HepG2 (cell line): ENCODE results near the gene PTK7. TPM values are rescaled to one million over a fixed set of nuclear protein-coding genes. Genes with fewer than 3 reads are reported as not detected.

ENCODE experiments used
- ARNT2 ChIP-seq: sonication (generic); formaldehyde crosslinking; IDR thresholded peaks from 2 replicates; pipeline ENCODE4 v1.8.0; 2022; ENCODE audit warnings: mild to moderate bottlenecking, low read depth, missing genetic modification reagents, moderate library complexity
- BHLHE40 ChIP-seq: IDR thresholded peaks from 2 replicates; pipeline ENCODE4 v1.6.1; 2011; ENCODE audit warnings: low read length, improper control_type of control experiment
- CHD2 ChIP-seq: IDR thresholded peaks from 2 replicates; pipeline ENCODE4 v1.6.1; 2011; ENCODE audit warnings: low read depth, low read length, improper control_type of control experiment
- MED13 ChIP-seq: sonication (generic); formaldehyde crosslinking; IDR thresholded peaks from 2 replicates; pipeline ENCODE4 v1.5.0; 2020; ENCODE audit warnings: missing genetic modification reagents
- NFKBIZ ChIP-seq: IDR thresholded peaks from 2 replicates; pipeline ENCODE4 v1.6.1; 2018; ENCODE audit warnings: missing genetic modification reagents, missing compliant biosample characterization
- RXRB ChIP-seq: IDR thresholded peaks from 2 replicates; pipeline ENCODE4 v1.6.1; 2016; ENCODE audit warnings: borderline replicate concordance, missing genetic modification reagents, missing compliant biosample characterization
- SPEN ChIP-seq: sonication (generic); formaldehyde crosslinking; IDR thresholded peaks from 2 replicates; pipeline ENCODE4 v1.5.1; 2020; ENCODE audit warnings: low read depth, mild to moderate bottlenecking, missing genetic modification reagents
- SRSF1 ChIP-seq: fragments of 200-400 bp; formaldehyde crosslinking; optimal IDR thresholded peaks from 2 replicates; pipeline ENCODE3; 2017; ENCODE audit warnings: mild to moderate bottlenecking, low read depth, low read length, moderate library complexity
- ZBTB7B ChIP-seq: sonication (generic); formaldehyde crosslinking; IDR thresholded peaks from 2 replicates; pipeline ENCODE4 v1.4.0; 2020; ENCODE audit warnings: missing genetic modification reagents
- ZNF292 ChIP-seq: sonication (generic); formaldehyde crosslinking; IDR thresholded peaks from 2 replicates; pipeline ENCODE4 v1.8.1; 2022; ENCODE audit warnings: mild to moderate bottlenecking, low read depth, missing genetic modification reagents, borderline replicate concordance
- polyA plus RNA-seq, 8 experiments: library from polyadenylated mRNA; depleted of rRNA in 3 of 8; stranded (reverse) in 7 of 8; unstranded in 1 of 8; fragments of >200 nt; fragmentation: Illumina TruSeq in 4 of 8; extraction: Trizol in 4 of 8; gene quantifications; 2 replicates each; pipeline versions ENCODE4 v1.2.1 to v1.2.3, GENCODE V29; 2011 to 2016; ENCODE audit warnings: low read depth in 4 of 8, missing spikeins in 1 of 8, mixed read lengths in 1 of 8; ENCODE audit not compliant: insufficient read depth in 1 of 8
- total RNA-seq, 5 experiments: library from RNA; depleted of rRNA; stranded (reverse); fragments of >200 nt; fragmentation: Illumina TruSeq; extraction: Trizol; gene quantifications; 2 replicates each; pipeline ENCODE4 v1.2.3, GENCODE V29; 2016; ENCODE audit warnings: low read depth in 1 of 5
- TF ChIP-seq, protein P1 (sequence below): sonication (generic); formaldehyde crosslinking; IDR thresholded peaks from one replicate; pipeline ENCODE4 v1.5.1; 2020; ENCODE audit warnings: mild to moderate bottlenecking, missing genetic modification reagents; ENCODE audit errors: not compliant biosample characterization
- TF ChIP-seq, protein P2 (sequence below): sonication (generic); formaldehyde crosslinking; IDR thresholded peaks from 2 replicates; pipeline ENCODE4 v1.5.1; 2020; ENCODE audit warnings: mild to moderate bottlenecking, missing genetic modification reagents, borderline replicate concordance
- TF ChIP-seq, protein P3 (sequence below): sonication (generic); formaldehyde crosslinking; IDR thresholded peaks from 2 replicates; pipeline ENCODE4 v1.4.0; 2020; ENCODE audit warnings: missing genetic modification reagents

PTK7 gene
- total and polyA plus RNA-seq, 2 of the 13 experiments (the other 11 are each of a cell fraction or from before 2014, with no cell fraction given) = 98.5 to 99.8 TPM

DNA sequence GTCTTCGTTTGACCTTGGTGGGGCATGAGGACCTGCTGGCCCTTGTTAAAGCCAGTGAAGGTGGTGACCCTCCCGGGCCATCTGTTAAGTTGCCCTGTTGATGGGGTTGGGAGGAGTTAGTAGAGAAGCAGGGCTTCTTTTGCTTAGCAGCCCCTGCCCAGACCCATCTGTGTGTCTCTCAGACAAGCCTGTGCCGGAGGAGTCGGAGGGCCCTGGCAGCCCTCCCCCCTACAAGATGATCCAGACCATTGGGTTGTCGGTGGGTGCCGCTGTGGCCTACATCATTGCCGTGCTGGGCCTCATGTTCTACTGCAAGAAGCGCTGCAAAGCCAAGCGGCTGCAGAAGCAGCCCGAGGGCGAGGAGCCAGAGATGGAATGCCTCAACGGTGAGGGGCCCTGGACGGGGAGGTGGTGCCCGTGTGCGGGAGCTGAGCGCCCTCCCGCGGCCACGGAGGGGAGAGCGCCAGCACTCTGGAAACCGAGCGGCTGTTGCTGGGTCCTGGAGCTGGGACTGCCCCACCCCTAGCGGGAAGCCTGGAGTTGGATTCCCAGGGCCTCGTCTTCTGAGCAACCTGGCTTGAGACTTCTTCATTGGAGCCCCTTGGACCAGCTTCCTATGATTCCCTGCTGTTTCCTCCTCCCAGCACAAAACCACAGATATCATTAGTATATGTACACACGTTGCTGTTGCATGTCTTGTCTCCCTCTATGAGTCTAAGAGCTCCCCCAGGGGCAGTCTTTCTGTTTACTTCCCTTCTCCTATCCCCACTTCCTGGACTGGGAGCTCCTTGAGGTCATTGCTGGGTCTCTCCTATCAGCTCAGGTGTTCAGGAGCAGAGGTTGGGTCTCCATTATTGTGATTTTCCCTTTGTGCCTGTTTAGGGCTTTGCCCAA, 67.4 kb downstream of the PTK7 start (continued):
- TF ChIP-seq ARNT2 (CRISPR knock-in tag) = peak; percentile 61; the same call in 1 of the 2 replicates
- 0 out of 2 replicates have a peak, but pooled peaks have one; percentile 64 for TF ChIP-seq NFKBIZ (CRISPR knock-in tag)
- TF ChIP-seq, protein P1, sequence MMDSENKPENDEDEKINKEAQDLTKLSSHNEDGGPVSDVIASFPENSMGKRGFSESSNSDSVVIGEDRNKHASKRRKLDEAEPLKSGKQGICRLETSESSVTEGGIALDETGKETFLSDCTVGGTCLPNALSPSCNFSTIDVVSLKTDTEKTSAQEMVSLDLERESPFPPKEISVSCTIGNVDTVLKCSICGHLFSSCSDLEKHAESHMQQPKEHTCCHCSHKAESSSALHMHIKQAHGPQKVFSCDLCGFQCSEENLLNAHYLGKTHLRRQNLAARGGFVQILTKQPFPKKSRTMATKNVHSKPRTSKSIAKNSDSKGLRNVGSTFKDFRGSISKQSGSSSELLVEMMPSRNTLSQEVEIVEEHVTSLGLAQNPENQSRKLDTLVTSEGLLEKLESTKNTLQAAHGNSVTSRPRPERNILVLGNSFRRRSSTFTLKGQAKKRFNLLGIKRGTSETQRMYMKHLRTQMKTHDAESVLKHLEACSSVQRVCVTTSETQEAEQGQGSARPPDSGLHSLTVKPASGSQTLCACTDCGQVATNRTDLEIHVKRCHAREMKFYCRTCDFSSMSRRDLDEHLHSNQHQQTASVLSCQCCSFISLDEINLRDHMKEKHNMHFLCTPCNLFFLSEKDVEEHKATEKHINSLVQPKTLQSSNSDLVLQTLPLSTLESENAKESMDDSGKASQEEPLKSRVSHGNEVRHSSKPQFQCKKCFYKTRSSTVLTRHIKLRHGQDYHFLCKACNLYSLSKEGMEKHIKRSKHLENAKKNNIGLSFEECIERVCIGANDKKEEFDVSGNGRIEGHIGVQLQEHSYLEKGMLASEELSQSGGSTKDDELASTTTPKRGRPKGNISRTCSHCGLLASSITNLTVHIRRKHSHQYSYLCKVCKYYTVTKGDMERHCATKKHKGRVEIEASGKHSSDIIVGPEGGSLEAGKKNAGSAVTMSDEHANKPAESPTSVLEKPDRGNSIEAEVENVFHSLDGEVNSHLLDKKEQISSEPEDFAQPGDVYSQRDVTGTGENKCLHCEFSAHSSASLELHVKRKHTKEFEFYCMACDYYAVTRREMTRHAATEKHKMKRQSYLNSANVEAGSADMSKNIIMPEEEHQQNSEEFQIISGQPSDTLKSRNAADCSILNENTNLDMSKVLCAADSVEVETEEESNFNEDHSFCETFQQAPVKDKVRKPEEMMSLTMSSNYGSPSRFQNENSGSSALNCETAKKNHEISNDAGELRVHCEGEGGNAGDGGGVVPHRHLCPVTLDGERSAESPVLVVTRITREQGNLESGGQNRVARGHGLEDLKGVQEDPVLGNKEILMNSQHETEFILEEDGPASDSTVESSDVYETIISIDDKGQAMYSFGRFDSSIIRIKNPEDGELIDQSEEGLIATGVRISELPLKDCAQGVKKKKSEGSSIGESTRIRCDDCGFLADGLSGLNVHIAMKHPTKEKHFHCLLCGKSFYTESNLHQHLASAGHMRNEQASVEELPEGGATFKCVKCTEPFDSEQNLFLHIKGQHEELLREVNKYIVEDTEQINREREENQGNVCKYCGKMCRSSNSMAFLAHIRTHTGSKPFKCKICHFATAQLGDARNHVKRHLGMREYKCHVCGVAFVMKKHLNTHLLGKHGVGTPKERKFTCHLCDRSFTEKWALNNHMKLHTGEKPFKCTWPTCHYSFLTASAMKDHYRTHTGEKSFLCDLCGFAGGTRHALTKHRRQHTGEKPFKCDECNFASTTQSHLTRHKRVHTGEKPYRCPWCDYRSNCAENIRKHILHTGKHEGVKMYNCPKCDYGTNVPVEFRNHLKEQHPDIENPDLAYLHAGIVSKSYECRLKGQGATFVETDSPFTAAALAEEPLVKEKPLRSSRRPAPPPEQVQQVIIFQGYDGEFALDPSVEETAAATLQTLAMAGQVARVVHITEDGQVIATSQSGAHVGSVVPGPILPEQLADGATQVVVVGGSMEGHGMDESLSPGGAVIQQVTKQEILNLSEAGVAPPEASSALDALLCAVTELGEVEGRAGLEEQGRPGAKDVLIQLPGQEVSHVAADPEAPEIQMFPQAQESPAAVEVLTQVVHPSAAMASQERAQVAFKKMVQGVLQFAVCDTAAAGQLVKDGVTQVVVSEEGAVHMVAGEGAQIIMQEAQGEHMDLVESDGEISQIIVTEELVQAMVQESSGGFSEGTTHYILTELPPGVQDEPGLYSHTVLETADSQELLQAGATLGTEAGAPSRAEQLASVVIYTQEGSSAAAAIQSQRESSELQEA (CRISPR knock-in tag) = no peak
- peak; percentile 77; the same call in 1 of the 2 replicates for TF ChIP-seq RXRB
- peak; percentile 27; the same call in 1 of the 2 replicates for TF ChIP-seq CHD2
- TF ChIP-seq, protein P2, sequence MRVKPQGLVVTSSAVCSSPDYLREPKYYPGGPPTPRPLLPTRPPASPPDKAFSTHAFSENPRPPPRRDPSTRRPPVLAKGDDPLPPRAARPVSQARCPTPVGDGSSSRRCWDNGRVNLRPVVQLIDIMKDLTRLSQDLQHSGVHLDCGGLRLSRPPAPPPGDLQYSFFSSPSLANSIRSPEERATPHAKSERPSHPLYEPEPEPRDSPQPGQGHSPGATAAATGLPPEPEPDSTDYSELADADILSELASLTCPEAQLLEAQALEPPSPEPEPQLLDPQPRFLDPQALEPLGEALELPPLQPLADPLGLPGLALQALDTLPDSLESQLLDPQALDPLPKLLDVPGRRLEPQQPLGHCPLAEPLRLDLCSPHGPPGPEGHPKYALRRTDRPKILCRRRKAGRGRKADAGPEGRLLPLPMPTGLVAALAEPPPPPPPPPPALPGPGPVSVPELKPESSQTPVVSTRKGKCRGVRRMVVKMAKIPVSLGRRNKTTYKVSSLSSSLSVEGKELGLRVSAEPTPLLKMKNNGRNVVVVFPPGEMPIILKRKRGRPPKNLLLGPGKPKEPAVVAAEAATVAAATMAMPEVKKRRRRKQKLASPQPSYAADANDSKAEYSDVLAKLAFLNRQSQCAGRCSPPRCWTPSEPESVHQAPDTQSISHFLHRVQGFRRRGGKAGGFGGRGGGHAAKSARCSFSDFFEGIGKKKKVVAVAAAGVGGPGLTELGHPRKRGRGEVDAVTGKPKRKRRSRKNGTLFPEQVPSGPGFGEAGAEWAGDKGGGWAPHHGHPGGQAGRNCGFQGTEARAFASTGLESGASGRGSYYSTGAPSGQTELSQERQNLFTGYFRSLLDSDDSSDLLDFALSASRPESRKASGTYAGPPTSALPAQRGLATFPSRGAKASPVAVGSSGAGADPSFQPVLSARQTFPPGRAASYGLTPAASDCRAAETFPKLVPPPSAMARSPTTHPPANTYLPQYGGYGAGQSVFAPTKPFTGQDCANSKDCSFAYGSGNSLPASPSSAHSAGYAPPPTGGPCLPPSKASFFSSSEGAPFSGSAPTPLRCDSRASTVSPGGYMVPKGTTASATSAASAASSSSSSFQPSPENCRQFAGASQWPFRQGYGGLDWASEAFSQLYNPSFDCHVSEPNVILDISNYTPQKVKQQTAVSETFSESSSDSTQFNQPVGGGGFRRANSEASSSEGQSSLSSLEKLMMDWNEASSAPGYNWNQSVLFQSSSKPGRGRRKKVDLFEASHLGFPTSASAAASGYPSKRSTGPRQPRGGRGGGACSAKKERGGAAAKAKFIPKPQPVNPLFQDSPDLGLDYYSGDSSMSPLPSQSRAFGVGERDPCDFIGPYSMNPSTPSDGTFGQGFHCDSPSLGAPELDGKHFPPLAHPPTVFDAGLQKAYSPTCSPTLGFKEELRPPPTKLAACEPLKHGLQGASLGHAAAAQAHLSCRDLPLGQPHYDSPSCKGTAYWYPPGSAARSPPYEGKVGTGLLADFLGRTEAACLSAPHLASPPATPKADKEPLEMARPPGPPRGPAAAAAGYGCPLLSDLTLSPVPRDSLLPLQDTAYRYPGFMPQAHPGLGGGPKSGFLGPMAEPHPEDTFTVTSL = no peak
- TF ChIP-seq MED13 (CRISPR knock-in tag) = no peak
- TF ChIP-seq BHLHE40 = peak; percentile 65; the same call in 1 of the 2 replicates
- peak; percentile 84; the same call in 1 of the 2 replicates for TF ChIP-seq ZBTB7B (CRISPR knock-in tag)
- peak; percentile 49 for TF ChIP-seq SRSF1
- peak; percentile 80 for TF ChIP-seq SPEN (CRISPR knock-in tag)
- TF ChIP-seq ZNF292 (CRISPR knock-in tag) = peak; percentile 87
- TF ChIP-seq, protein P3, sequence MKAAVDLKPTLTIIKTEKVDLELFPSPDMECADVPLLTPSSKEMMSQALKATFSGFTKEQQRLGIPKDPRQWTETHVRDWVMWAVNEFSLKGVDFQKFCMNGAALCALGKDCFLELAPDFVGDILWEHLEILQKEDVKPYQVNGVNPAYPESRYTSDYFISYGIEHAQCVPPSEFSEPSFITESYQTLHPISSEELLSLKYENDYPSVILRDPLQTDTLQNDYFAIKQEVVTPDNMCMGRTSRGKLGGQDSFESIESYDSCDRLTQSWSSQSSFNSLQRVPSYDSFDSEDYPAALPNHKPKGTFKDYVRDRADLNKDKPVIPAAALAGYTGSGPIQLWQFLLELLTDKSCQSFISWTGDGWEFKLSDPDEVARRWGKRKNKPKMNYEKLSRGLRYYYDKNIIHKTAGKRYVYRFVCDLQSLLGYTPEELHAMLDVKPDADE (CRISPR knock-in tag) = no peak
